GM19395 (cell line): Measurements from ENCODE around the gene OXNAD1.
A peak's percentile ranks its signal among the peaks of the same experiment; 100 is the strongest.

Source experiments
- ATAC-seq: cut with Tn5 transposase; IDR thresholded peaks from one replicate; pipeline ENCODE4 v1.9.1; 2021; ENCODE audit warnings: mild to moderate bottlenecking, moderate library complexity; ENCODE audit not compliant: unreplicated experiment

Gene OXNAD1

GRCh38 chr3:16247282-16248061 is 17.5 kb upstream of the OXNAD1 start:
- peak; percentile 85 for ATAC-seq

- no peak for ATAC-seq
Measured at GRCh38 chr3:16248556-16248955, 16.5 kb upstream of the OXNAD1 start.

- no peak for ATAC-seq
Measured at GRCh38 chr3:16249336-16249735, 15.7 kb upstream of the OXNAD1 start.

DNA sequence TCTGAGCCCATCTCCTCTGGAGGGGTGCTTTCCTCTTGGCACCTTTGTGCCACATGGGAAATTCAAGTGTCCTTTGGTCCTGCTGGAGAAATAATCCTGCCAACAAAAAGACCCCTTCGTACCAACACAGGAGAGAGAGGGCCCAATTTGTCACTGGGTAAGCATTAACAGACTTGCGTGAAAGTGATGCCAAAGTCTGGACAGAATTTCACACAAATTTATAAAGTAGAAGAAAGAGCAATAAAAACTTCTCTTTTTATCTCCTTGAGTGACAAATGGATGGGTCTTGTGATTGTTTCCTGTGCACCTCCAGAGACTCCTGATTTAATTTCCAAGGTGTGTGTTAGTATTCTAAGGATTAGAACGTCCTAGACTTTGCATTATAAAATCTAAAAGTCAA is 15.1 kb upstream of the OXNAD1 start:
- no peak for ATAC-seq

DNA sequence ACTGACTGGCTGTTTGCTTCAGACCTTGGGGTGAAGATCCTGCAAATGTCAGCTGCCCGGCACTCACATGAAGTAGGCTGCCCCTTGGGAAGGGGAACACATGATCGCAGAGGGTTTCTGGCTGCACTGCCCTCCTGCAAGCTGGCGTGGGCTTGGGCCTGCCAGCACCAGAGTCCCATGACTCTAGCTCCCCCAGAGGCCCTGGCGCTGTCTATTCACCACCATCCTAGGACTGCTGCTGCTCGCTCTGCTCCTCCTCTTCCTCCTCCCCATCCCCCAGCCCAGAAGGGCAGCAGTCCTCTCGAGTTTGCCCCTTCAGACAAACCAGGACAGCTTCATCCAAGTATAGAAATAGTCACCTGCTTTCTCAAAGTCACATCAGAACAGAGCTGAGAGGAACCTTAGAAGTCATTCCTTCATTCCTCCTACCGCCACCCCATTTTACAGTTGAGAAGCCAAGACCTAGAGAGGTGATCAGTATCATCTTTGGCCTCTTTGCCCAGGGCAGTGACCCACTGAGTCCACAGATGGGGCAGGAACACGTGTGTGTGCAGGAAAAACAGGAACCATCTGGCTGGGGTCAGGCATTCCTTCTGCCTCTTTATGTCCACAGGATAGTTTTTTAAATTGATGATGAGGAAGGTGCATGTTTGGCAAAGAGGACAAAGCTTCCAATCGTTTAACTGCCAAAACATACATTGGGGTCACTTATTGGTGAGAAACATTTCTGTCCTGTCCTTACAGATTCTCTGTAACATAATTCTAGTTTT is 13.5 kb upstream of the OXNAD1 start:
- no peak for ATAC-seq

DNA sequence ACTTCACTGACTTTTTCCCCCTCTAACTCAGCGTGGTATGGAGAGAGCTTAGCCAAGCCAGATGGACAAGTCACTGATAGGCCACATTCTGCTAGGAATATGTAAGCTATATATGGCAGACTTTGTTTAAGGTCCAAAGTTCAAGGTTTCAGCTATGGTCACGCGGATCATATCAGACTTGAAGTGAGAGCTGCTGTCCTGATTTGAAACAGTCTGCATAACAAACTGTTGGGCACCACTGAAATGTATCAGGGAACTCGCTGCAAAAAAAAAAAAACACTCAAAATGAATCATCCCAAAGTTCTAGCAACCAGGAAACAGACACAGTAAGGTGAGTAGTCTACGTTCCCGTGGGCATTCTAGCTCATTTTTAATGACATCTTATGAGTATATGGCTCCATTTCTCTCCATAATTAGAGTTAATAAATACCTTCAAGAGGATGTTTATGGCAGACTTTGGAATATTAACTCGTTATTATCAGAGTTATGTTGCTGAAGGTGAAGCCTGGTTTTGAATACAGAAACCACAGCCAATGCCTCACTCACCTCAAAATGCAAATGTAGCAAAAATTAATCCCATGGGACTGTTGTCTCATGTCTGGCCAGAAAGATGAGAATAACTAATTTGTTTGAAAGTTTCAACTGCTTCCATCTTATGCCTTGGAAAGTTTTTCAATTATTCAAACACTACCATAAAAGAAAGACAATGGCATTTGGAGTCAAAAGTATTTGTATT is 12.6 kb upstream of the OXNAD1 start:
- peak; percentile 37 for ATAC-seq

DNA sequence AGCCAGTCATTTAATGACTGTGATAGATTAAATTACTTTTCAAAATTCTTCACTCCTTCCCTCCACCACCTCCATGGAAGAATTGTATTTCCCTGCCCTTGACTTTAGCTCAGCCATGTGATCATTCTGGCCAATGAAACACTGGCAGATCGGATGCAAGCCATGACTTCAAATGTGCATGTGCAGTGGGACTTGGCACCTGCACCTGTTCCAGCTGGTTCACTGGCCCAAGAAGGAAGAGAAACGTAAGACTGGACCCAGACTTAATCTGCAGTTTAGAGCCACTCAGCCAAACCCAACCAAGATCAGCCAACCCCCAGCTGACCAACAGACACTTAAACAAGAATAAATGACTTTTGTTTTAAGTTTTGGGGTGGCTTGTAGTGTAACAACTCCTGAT is 12.0 kb upstream of the OXNAD1 start:
- no peak for ATAC-seq

- ATAC-seq, result no peak
Measured at GRCh38 chr3:16253601-16254000, 11.4 kb upstream of the OXNAD1 start.

- ATAC-seq, result no peak
Measured at GRCh38 chr3:16254916-16255315, 10.1 kb upstream of the OXNAD1 start.

DNA sequence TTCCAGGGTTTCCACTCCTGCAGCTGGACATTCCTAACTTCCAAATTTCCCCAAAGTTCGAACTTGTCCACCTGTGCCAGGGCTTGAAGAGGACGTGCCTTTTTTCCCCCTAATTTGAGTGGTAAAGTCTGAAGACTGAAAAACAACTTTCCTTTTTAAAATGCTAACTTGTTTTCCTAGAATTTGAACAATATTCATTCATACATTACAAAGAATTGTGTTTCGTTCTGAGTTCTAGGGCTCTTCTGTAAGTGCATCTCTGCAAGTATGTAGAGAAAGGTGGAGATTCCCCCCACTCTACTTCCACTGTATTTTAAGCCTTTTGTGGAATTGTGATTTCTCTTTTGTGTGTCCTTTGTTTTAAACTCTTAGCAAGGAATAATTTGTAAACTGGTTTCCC is 9.7 kb upstream of the OXNAD1 start:
- no peak for ATAC-seq

- ATAC-seq, result no peak
Measured at GRCh38 chr3:16255726-16256125, 9.3 kb upstream of the OXNAD1 start.

DNA sequence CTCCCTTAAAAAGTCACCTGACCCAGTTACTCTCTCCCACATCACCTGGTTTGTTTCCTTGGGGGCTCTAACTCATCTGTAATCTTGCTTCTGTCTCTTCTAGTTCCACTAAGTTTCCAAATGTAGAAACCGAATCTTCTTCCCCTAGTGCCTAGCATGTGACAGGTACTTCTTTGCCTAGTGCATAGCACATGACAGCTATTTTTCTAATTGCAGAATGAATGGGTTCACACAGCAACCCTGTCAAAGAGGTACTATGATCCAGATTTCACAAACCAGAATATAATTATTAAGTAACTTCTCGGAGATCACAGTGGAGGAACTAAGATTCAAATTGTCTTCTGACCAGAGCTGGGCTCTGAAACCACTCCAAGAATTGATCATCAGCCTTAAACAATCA is 7.7 kb upstream of the OXNAD1 start:
- ATAC-seq, result no peak

GRCh38 chr3:16258177-16258576 is 6.8 kb upstream of the OXNAD1 start:
- no peak for ATAC-seq

DNA sequence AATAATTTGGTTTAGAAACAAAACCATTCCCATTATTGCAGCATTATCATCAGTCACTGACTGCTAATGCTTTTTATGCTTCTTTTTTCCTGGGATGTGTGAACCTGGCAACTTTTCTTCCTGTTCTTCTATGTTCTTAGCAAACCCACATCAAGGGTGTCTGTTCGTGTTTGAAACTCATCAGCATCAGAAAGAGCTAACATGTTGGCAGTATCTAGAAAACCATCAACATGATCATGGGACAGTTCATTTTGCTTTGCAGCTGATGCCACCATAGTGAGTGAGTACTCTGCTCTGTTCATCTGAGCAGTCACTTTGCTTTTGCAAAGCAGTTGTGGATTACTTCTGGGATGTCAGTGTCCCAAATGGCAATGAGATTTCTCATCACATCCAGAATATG is 6.1 kb upstream of the OXNAD1 start:
- no peak for ATAC-seq

GRCh38 chr3:16260046-16260445 is 5.0 kb upstream of the OXNAD1 start:
- ATAC-seq, result no peak

- ATAC-seq, result no peak
Measured at GRCh38 chr3:16262174-16262573, 2.8 kb upstream of the OXNAD1 start.

DNA sequence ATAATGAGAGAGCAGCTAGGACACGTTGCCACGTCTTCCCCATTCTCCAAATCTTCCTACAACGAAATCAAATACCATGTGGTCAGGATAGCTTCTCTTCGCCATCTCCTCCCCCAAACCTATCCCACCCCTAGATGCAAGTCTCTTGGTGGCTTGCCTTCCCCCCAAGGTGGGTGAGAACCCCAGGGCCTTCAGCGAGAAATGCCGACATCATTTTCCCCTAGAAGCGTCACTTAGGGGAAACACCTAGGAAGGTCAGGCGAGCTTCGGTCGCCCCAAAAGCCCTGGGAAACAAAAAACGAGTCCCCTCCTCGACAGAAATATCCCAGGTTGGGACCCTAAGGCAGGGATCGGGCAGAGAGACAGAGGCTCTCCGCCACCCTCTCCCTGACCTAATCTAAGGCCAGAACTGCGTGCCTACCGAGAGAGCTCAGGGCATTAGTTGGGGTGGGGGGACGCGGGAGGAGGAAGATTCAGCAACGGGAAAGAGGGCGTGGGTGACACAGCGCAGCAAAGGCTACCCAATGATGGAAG is 771 bp upstream of the OXNAD1 start:
- no peak for ATAC-seq

GRCh38 chr3:16265455-16265786 is 409 bp downstream of the OXNAD1 start:
- ATAC-seq, result no peak

DNA sequence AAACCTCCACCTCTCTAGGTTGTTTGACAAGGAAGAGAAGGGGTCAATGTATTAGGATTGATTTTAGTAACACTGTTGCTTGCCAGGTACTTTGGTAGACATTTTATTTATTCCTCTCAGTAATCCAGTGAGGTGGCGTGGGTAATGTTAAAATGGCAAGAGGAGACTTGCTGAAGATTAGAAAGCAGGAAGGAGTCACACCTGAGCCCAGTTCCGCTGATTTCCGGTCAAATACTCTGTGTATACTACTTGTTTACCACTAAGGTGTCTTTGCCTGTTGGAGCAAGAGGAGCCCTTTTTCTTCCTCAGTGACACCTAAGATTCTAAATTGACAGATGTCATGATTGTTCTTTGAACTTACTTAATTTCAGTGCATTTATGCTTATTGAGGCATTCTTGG is 1.7 kb downstream of the OXNAD1 start:
- ATAC-seq, result no peak

- no peak for ATAC-seq
Measured at GRCh38 chr3:16270855-16271254, 5.8 kb downstream of the OXNAD1 start.

- ATAC-seq, result no peak
Measured at GRCh38 chr3:16272588-16272987, 7.6 kb downstream of the OXNAD1 start.

- no peak for ATAC-seq
Measured at GRCh38 chr3:16273867-16274266, 8.9 kb downstream of the OXNAD1 start.
